Smooth muscle cell (in vitro differentiated cells): Measurements from ENCODE around the gene FGF3. TPM values are rescaled to one million over a fixed set of nuclear protein-coding genes. Genes with fewer than 3 reads are reported as not detected.

Experiments
- DNase-seq: peaks from one replicate; lab custom pipeline; 2025; ENCODE audit not compliant: unreplicated experiment; lab: John Stamatoyannopoulos, UW
- H2AFZ ChIP-seq: fragments of 200-600 bp; sonication (generic); 2 replicates; pipeline ENCODE4 v1.6.0; 2016; ENCODE audit warnings: antibody characterized with exemption, low read depth, mild to moderate bottlenecking
- H3F3A ChIP-seq: fragments of 200-600 bp; sonication (generic); 2 replicates; pipeline ENCODE4 v1.6.0; 2017; ENCODE audit warnings: antibody characterized with exemption, low read depth
- H3K27ac ChIP-seq: fragments of 200-600 bp; sonication (generic); 2 replicates; pipeline ENCODE4 v1.5.1; 2016; ENCODE audit warnings: low read depth, mild to moderate bottlenecking
- H3K27me3 ChIP-seq: fragments of 200-600 bp; sonication (generic); 2 replicates; pipeline ENCODE4 v1.6.1; 2016; ENCODE audit warnings: low read depth, mild to moderate bottlenecking
- H3K36me3 ChIP-seq: fragments of 200-600 bp; sonication (generic); 2 replicates; pipeline ENCODE4 v1.5.1; 2016; ENCODE audit warnings: low read depth
- H3K4me1 ChIP-seq: fragments of 200-600 bp; sonication (generic); 2 replicates; pipeline ENCODE4 v1.5.1; 2016; ENCODE audit warnings: low read depth
- H3K4me2 ChIP-seq: fragments of 200-600 bp; sonication (generic); 2 replicates; pipeline ENCODE4 v1.6.0; 2016; ENCODE audit warnings: mild to moderate bottlenecking
- H3K4me3 ChIP-seq: fragments of 200-600 bp; sonication (generic); 2 replicates; pipeline ENCODE4 v1.5.1; 2016; ENCODE audit warnings: mild to moderate bottlenecking
- H3K79me2 ChIP-seq: fragments of 200-600 bp; sonication (generic); 2 replicates; pipeline ENCODE4 v1.6.0; 2016; ENCODE audit warnings: low read depth, mild to moderate bottlenecking
- H3K9ac ChIP-seq: fragments of 200-600 bp; sonication (generic); 2 replicates; pipeline ENCODE4 v1.6.0; 2016; ENCODE audit warnings: low read depth
- H3K9me3 ChIP-seq: fragments of 200-600 bp; sonication (generic); replicated peaks from 2 replicates; pipeline ENCODE4 v1.5.1; 2016; ENCODE audit warnings: low read depth
- H4K20me1 ChIP-seq: fragments of 200-600 bp; sonication (generic); 2 replicates; pipeline ENCODE4 v1.6.0; 2016; ENCODE audit warnings: low read depth
- CTCF ChIP-seq: fragments of 200-600 bp; sonication (generic); IDR thresholded peaks from 2 replicates; pipeline ENCODE4 v1.5.1; 2017; ENCODE audit warnings: borderline replicate concordance, mild to moderate bottlenecking, antibody characterized with exemption; ENCODE audit not compliant: insufficient read depth, poor library complexity, severe bottlenecking
- WGBS: methylation state at CpG from one replicate; pipeline ENCODE4 v1.1.7; 2016; ENCODE audit warnings: low lambda C conversion rate; 5-methylcytosine and 5-hydroxymethylcytosine counted together
- polyA plus RNA-seq: library from polyadenylated mRNA; unstranded; fragments of >200 nt; fragmentation: Nextera tagmentation; extraction: Ambion mirVana; gene quantifications from 2 replicates; pipeline ENCODE4 v1.2.1, GENCODE V29; 2016
- total RNA-seq: library from RNA; depleted of rRNA; stranded (reverse); fragments of >200 nt; gene quantifications from 2 replicates; pipeline ENCODE4 v1.2.3, GENCODE V29; 2014

Gene FGF3
- total and polyA plus RNA-seq, 2 experiments from 2014 or later: not detected

DNA sequence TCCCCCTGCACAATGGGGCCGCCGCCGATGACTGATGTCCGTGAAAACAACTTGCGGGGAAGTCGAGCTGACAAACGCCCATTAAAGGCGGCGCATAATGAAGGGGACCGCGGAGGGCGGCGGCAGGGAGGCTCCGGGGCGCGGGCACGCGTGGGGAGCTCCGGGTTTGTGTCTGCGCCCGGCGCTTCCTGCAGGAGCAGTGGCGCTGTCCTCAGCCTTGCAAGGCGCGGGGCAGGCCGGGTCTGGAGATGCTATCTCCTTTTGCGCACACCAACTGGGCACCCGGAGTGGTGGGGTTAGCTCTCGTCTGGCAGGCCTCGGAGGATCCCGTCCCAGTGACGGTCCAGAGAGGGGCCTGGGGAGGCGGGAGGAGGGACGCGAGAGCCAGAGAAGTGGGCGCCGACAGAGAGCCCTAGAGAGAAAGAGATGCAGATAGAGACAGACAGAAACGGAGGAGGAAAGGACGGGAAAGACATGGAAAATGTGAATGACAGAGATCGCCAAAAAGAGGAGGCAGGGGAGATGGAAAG, 390 bp upstream of the FGF3 start:
- Histone ChIP-seq H3K9me3 (no peaks in the 10 kb centered on the region), H3K4me2 (no peak overlapping the region), H2AFZ (no peak overlapping the region), H3K27me3 (peaks cover 89% of the 10 kb centered on the region), H3K79me2 (no peaks in the 10 kb centered on the region), H3F3A (no peaks in the 10 kb centered on the region), H3K4me1 (peaks cover 14% of the 10 kb centered on the region), H3K27ac (no peak overlapping the region), H3K9ac (no peak overlapping the region), H3K4me3 (no peak overlapping the region), H4K20me1 (no peaks in the 10 kb centered on the region), H3K36me3 (no peaks in the 10 kb centered on the region)
- no peak for TF ChIP-seq CTCF
- no peak for DNase-seq
- 7% methylated on average over 33 of the region's 40 CpGs for WGBS

DNA sequence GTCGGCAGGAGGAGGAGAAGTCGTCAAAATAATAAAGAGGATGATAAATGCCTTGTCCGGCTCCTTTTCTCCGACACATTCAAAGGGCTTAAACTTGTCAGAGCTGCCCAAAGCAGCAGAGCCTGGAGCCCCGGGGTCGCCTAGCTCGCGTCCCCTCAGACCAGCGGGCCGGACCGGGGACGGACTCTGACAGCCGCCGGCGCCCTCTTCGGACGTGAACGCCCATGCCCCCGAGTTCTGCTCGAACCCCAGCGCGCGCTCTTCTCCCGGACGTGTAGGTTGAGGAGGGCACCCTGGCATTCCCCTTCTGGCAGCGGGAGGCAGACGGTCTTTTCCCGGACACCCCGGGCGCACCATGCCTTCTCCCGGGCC, 999 bp downstream of the FGF3 start:
- 3% methylated on average over 24 of the region's 31 CpGs for WGBS
- H3K36me3 ChIP-seq: no peaks in the 10 kb centered on the region
- H3K9ac ChIP-seq: no peak overlapping the region
- DNase-seq: no peak
- no peaks in the 10 kb centered on the region for H4K20me1 ChIP-seq
- H2AFZ ChIP-seq: no peak overlapping the region
- no peaks in the 10 kb centered on the region for H3K9me3 ChIP-seq
- no peak for TF ChIP-seq CTCF
- no peaks in the 10 kb centered on the region for H3F3A ChIP-seq
- peak overlapping the region; percentile 26 for H3K4me3 ChIP-seq
- H3K79me2 ChIP-seq: no peaks in the 10 kb centered on the region
- H3K27ac ChIP-seq: no peak overlapping the region
- peaks cover 86% of the 10 kb centered on the region for H3K27me3 ChIP-seq
- H3K4me1 ChIP-seq: peaks cover 14% of the 10 kb centered on the region
- peak overlapping the region; percentile 82 for H3K4me2 ChIP-seq

GRCh38 chr11:69817265-69818230, 1.7 kb downstream of the FGF3 start:
- H3K4me3 ChIP-seq: peak overlapping the region; percentile 26
- no peaks in the 10 kb centered on the region for H3F3A ChIP-seq
- TF ChIP-seq CTCF: no peak
- H3K9me3 ChIP-seq: no peaks in the 10 kb centered on the region
- H3K4me2 ChIP-seq: peak overlapping the region; percentile 82
- no peaks in the 10 kb centered on the region for H3K36me3 ChIP-seq
- no peak overlapping the region for H3K9ac ChIP-seq
- WGBS: 2% methylated on average over 95 of the region's 107 CpGs
- no peak overlapping the region for H3K27ac ChIP-seq
- peaks cover 14% of the 10 kb centered on the region for H3K4me1 ChIP-seq
- no peak for DNase-seq
- no peaks in the 10 kb centered on the region for H4K20me1 ChIP-seq
- H3K27me3 ChIP-seq: peaks cover 80% of the 10 kb centered on the region
- no peak overlapping the region for H2AFZ ChIP-seq
- H3K79me2 ChIP-seq: no peaks in the 10 kb centered on the region

DNA sequence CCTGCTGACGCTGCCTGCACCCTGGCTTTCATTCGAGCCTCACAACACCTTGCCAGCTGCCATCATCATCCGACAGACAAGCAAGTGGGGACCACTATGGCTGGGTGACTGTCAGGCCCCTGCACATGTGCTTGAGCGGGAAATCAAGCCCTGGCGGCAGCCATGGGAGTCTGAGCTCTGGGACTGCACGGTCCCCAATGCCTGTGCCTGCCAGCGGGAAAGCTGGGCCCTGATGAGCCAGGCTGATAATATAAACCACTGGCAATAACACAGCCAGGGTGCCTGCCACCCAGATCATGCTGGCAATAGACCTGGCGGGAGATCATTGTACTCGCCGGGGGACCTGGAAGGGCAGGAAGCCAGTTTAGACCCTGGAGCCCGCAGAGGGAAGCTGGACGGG, 2.5 kb downstream of the FGF3 start:
- 42% methylated on average over 12 of the region's 12 CpGs for WGBS
- TF ChIP-seq CTCF: no peak

More for the DNA sequence above, 2.5 kb downstream of the FGF3 start:
- H3K4me1 ChIP-seq: peaks cover 14% of the 10 kb centered on the region
- no peaks in the 10 kb centered on the region for H3K36me3 ChIP-seq
- no peak overlapping the region for H2AFZ ChIP-seq
- no peaks in the 10 kb centered on the region for H3K79me2 ChIP-seq
- no peak overlapping the region for H3K4me2 ChIP-seq
- H3K9ac ChIP-seq: no peak overlapping the region
- no peak for DNase-seq
- no peaks in the 10 kb centered on the region for H4K20me1 ChIP-seq
- no peaks in the 10 kb centered on the region for H3F3A ChIP-seq
- H3K27me3 ChIP-seq: peaks cover 71% of the 10 kb centered on the region
- H3K9me3 ChIP-seq: no peaks in the 10 kb centered on the region
- H3K4me3 ChIP-seq: no peak overlapping the region
- no peak overlapping the region for H3K27ac ChIP-seq
